Fibroblast of skin of right biceps (primary cell): ENCODE measurements around the gene IRAG1.
"Not testable (repeated sequence)": the region's sequence is repeated elsewhere in the genome, so short reads cannot be mapped to it uniquely, and the experiment has no call there.

Experiments
- DNase-seq: peaks from one replicate; pipeline ENCODE4 v3.0.0-alpha.2; 2013

IRAG1 gene

GRCh38 chr11:10708131-10708530 is 14.6 kb upstream of the IRAG1 start:
- no peak for DNase-seq

DNA sequence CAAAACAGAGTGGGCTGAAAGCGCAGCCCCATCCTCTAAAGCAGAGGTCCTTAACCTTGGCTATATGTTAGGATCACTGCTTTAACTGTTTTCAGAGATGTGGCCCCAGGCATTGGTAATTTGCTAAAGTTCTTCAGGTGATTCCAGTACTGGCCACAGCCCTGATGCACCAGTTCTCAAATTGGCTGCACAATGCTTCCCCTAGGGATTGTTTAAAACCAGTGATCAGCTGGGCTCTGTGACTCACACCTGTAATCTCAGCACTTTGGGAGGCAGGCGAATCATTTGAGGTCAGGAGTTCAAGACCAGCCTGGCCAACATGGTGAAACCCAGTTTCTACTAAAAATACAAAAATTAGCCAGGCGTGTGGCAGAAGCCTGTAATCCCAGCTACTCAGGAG is 8.4 kb upstream of the IRAG1 start:
- peak; percentile 39 for DNase-seq

DNA sequence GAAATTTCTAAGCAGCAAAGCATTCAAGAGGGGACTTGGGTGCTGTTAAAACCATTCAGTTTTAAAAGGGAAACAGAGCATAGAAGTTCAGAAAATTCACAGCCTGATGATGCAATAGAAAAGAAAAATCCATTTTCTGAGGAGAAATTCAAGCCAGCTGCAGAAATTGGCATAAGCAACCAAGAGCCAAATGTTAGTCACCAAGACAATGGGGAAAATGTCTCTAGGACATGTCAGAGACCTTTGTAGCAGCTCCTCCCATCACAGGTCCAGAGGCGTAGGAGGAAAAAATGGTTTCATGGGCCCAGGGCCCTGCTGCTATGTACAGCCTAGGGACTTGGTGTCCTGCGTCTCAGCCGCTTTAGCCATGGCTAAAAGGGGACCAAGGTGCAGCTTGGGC is 5.5 kb upstream of the IRAG1 start:
- DNase-seq, result no peak

- DNase-seq, result no peak
Observed at GRCh38 chr11:10697323-10697620, 3.7 kb upstream of the IRAG1 start.

DNA sequence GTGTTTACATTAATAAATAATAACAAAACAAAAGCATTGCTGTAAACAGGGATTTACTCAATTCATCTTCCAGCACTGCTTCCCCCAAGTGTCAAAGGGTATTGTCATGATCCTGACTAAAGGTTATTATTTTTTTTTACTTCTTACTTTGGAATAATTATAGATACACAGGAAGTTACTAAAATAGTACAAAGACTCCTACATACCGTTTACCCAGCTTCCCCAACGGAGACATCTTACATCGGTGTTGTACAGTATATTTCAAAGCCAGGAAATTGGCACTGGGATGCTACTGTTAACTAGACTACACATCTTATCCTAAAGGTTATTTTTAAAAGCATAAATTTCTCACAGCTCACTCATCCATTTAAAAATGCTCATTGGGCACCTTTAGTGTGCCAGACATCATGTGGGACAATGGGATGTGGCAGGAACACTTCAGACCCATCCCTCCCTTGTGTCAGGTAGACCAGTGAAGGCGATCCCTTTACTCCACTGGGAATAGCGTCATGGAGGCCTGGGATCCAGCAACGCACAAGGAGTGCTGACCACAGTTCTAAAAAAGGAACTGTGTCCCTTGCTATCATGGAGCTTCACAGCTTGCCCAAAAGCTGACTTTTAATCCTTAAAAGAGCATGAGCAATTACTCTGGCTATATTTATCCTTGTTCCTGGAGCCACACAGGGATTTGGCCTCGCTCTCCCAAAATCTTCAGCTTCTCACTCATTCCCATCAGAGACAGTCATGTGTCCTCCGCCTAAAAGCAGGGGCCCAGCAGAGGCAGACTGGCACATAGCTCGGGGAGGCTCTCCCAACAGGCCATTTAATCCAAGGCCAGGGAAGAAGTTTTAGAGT is 3.1 kb upstream of the IRAG1 start:
- DNase-seq, result no peak

DNA sequence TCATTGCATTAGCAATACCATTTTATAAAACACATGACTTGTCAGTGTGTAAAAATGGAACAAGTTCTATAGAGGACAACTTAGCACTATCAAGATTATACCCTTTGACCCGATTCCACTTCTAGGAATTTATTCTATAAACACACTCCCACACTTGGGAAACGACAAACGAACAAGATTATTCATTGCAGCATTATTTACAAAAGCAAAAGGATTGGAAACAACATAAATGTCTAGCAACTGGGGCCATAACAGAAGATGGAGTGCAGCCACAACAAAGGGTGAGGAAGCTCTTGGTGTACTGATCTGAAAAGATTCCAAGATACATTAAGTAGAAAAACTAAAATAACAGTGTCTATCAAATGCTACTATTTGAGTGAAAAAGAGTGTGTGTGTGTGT is 2.3 kb upstream of the IRAG1 start:
- DNase-seq, result no peak

DNA sequence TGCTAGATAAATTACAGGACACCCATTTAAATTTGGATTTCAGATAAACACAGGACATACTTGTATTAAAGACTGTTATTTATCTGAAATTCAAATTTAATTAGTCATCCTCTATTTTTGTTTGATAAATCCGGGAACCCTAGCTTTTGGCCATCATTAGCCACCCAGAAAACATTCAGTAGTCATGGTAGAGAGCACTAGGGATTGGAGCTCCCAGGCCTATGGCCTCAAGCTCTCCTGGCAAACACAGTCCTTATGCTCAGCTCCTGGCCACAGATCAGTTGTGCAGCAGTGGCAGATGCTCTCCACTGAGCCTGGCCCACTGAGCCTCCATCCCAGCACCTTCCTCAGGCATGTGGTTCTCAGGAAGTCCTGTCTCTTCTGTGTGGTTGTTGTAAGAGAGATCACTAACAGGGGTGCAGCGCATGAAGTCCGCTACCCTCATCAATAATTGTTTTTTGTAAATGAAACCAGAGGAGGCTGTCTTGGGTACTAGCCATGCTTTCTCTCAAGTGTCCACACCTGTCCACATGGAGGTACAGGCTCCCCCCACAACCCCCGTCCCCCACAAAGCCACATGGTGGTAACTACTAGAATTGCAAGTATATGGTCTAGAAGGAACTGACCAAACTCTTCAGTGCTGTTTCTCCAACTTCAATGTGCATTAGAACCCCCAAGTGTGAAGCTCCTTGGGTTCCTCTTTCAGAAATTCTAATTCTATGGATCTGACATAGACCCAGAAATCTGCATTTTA is 1.1 kb upstream of the IRAG1 start:
- DNase-seq, result peak; percentile 52

DNA sequence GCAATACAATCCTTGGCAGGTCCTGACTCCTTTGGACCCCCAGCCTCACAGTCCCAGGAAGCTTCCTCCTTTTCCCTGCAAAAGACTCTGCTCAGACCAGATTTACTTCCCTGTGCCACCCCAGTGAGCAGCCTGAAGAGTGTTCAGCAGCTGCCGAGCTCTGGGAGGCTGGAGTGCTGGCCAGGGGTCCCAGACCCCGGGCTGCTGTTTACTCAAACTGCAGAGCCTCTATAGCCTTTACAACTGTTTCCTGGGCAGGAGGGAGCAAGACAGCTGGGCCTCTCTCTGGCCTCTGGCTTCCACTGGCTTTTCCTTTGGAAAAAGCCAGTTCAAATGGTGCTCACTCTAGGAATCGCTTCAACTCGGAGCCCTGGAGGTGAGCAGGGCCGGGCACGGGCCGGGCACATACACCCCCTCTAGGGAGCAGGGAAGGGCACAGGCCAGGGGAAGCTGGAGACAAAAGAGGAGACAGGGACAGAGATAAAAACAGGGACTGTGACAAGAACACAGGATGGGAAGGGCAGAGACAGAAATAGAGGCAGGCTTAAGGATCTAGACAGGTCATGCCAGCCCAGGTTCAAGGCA is 932 bp downstream of the IRAG1 start:
- DNase-seq, result no peak

GRCh38 chr11:10688401-10688800 is 5.2 kb downstream of the IRAG1 start:
- DNase-seq, result peak; percentile 52

- no peak for DNase-seq
Observed at GRCh38 chr11:10686311-10686710, 7.2 kb downstream of the IRAG1 start.

DNA sequence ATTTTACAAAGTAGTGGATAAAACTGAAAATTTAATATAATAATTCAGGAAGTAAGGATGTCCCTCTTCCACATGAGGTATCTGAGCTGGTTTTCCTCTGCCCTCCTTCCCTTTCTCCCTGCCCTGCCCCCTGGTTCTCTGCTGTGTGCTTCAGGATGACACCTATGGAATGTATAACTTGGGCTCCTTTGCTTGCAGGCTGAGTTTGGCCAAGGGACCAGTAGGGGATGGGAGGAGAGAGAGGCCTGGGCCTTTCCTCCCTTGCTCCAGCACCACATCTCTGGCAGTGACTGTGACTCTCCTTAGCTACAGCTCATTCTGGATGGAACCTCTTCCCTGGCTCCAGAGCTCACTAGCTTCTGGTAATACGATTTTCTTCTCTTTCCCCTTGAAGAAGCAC is 10.1 kb downstream of the IRAG1 start:
- DNase-seq, result no peak

GRCh38 chr11:10680956-10681487 is 12.5 kb downstream of the IRAG1 start:
- DNase-seq, result no peak

DNA sequence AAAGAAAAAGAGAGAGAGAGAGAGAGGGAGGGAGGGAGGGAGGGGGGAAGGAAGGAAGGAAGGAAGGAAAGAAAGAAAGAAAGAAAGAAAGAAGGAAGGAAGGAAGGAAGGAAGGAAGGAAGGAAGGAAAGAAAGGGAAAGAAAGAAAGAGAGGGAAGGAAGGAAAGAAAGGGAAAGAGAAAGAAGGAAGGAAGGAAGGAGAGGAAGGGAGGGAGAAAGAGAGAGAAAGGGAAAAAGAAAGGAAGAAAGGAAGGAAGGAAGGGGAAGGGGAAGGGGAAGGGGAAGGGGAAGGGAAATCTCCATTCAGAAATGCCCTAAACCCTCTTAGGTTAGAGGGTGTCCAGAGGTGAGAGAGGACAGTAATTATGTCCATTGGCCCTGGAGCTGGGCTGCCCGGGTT is 13.3 kb downstream of the IRAG1 start:
- not testable (repeated sequence) for DNase-seq

- no peak for DNase-seq
Observed at GRCh38 chr11:10679644-10680043, 13.9 kb downstream of the IRAG1 start.

GRCh38 chr11:10678101-10678500 is 15.5 kb downstream of the IRAG1 start:
- no peak for DNase-seq

- no peak for DNase-seq
Observed at GRCh38 chr11:10676919-10677318, 16.6 kb downstream of the IRAG1 start.

DNA sequence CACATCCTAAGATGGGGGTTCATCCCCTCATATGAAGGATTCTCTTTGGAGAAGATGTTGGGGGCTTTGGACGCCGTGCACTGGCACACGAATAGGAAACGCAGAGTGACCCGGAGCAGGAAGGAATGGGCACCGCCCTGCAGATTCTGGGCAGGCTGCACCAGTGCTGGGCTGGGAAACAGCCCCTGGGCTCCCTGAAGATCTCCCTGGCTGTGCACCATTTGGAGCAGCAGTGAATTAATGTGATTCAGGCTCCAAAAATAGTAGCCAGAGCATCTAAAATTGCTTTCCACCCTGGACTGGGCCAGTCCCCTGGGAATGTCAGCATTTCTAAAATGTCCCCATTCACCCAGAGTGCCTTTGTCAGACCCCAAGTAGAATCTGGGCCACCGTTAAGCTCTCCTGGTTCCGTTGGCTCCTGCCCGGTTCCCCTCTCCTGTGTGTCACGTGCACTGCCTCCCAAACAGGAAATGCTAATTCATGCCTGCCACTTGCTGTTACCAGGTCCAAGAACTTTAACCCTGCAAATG is 18.6 kb downstream of the IRAG1 start:
- no peak for DNase-seq

DNA sequence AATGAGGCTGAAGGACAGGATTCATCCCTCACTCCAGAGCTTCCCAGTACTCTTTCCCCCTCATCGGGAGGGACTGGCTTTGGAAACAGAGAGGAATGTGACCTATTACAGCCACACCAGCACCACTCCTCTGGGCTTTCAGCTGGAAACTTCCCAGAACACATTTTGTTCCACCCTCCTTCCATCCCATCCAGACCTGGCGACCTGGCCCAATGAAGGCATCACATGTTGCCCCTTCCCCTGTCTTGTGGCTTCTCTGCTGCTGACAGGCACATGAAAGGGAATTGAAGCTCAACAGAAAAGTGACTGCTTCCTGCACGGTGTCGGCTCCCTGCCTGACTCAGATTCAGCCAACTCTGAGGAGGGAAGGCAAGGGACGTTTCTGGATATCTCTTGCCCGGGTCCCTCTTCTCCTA is 19.1 kb downstream of the IRAG1 start:
- no peak for DNase-seq

- DNase-seq, result no peak
Observed at GRCh38 chr11:10673501-10674062, 20.0 kb downstream of the IRAG1 start.

DNA sequence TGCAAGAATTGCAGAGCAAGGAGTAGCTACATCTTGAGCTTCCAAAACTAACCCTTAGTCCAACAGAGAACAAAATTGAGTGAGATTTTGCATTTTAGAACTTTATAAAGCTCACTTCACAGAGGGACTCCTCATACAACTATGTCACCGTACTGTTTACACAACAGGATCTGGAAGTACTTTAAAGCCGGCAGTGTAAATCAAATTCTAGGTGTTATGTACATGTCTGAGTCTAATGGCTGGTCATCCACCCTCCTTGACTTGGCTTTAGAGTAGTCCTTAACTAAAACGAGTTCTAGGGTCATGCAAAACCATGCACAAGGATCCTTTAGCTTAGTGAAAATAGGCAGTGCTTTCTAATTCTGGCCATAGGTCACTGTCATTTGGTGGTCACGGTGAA is 23.5 kb downstream of the IRAG1 start:
- no peak for DNase-seq

- DNase-seq, result peak; percentile 69
Observed at GRCh38 chr11:10669258-10670033, 24.1 kb downstream of the IRAG1 start.

- DNase-seq, result peak; percentile 74
Observed at GRCh38 chr11:10667521-10667885, 26.1 kb downstream of the IRAG1 start.
